GM18526 (cell line): ENCODE results near the gene SLC38A10.
A peak's percentile ranks its signal among the peaks of the same experiment; 100 is the strongest.

ENCODE experiments used
- POLR2A ChIP-seq: IDR thresholded peaks from 3 replicates; pipeline ENCODE4 v1.6.1; 2011; ENCODE audit not compliant: insufficient read length; ENCODE audit errors: extremely low read depth

The SLC38A10 gene

DNA sequence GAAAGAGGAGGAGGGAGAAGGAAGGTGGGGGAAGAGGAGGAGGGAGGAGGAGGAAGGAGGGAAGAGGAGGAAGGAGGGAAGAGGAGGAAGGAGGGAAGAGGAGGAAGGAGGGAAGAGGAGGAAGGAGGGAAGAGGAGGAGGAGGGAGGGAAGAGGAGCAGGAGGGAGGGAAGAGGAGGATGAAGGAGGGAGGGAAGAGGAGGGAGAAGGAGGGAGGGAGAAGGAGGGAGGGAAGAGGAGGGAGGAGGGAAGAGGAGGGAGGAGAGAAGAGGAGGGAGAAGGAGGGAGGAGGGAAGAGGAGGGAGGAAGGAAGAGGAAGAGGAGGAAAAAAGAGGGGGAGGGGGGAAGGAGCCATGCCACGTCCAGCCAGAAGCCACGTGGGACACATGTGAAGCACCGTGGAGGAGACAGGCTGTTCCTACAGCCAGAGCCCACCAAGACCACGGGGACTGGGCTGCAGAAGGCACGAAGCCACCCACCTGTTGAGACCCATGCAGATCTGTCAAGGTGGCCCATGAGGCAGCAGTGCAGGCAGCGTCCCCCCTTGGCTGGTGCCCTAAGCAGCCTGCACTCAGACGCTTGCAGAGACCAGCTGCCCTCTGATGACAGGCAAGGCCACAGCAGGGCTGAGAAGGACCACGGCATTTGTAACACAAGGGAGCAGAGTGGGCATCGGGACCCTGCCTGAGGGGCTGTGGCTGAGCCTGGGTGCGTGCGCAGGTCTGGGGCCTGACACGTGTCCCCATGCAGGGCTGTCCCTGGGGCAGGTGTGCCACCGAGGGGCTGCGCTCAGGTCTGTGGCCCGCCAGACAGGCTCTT lies 45.7 kb downstream of the SLC38A10 start:
- no peak for TF ChIP-seq POLR2A

GRCh38 chr17:81248649-81249048 lies 46.5 kb downstream of the SLC38A10 start:
- TF ChIP-seq POLR2A: no peak

- TF ChIP-seq POLR2A: no peak
Observed at GRCh38 chr17:81247339-81247990, 47.6 kb downstream of the SLC38A10 start.

GRCh38 chr17:81246679-81247338 lies 48.3 kb downstream of the SLC38A10 start:
- TF ChIP-seq POLR2A: no peak

- TF ChIP-seq POLR2A: no peak
Observed at GRCh38 chr17:81246343-81246670, 48.8 kb downstream of the SLC38A10 start.

GRCh38 chr17:81245665-81246342 lies 49.3 kb downstream of the SLC38A10 start:
- TF ChIP-seq POLR2A: no peak

DNA sequence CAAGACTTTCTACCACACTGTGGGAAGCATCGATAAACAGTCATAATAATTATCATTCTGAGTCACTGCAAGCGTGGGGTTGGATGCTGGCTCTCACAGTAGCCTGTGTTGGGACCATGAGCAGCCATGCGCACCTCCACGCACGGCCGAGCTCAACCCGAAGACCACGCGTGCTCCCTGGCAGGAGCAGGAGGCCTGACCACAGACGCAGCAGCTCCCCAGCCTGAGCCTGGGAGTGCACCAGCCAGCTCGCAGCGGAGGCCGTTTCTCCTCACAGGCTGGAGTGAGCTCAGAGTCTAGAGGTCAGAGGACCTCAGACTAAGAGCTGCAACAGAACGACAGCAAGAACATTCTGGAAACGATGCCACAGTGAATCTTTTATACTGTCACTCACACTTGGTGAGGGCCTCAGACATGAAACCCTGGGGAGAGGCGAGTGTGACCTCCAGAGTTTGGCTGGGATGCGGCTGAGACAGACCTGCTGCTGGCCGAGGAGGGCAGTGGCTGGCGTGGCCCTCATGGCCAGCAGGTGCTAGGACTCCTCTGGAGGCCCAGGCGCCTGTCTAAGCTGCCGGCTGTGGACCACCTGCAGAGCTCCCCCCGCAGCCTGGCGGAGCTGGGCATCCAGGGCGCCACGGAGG lies 50.0 kb downstream of the SLC38A10 start:
- TF ChIP-seq POLR2A: peak; percentile 9

DNA sequence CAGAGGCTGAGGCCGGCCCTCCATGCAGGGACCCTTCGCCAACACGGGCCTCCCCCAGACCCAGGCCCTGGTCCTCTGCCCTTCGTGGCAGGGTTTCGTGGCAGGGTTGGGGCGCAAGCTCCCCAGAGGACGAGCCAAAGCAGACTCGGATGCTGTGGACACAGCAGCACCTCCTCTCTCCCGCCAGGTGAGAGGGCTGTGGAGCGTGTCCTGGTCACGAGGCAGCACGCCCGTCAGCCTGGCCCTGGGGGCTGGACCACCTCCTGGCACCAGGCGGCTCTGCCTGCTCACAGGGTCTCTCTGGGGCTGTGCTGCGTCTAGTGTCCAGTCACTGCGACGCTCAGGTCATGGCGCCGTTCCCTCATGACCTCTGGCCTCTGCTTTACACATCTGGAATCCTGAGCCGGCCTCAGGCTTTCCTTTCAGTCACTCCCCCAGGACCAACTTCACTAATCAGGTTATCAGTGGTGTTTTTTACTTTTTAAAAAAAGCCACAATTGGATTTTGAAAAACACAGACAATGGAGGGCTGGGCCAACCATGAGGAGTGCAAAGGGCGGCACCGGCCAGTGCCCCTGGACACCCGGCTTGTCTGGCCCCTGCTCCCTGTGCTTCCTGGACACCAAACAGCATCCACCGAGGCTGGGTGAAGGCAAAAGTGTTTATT lies 50.6 kb downstream of the SLC38A10 start:
- TF ChIP-seq POLR2A: peak; percentile 11

DNA sequence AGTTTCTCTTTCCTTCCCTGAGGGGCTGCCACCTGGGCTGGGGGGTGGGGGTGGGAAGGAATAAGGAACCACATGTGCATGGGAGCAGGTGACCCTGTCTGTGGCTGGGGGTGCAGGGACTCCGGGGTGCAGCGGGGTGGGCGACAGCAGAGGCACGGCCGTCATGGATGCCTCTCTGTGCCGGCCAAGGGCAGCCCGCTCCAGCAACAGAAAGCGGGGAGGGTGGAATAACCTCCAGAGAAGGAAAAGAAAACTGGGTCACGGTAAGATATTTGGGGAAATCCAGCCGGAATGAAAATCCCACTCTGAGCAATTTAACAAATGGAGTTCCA lies 51.8 kb downstream of the SLC38A10 start:
- TF ChIP-seq POLR2A: no peak

DNA sequence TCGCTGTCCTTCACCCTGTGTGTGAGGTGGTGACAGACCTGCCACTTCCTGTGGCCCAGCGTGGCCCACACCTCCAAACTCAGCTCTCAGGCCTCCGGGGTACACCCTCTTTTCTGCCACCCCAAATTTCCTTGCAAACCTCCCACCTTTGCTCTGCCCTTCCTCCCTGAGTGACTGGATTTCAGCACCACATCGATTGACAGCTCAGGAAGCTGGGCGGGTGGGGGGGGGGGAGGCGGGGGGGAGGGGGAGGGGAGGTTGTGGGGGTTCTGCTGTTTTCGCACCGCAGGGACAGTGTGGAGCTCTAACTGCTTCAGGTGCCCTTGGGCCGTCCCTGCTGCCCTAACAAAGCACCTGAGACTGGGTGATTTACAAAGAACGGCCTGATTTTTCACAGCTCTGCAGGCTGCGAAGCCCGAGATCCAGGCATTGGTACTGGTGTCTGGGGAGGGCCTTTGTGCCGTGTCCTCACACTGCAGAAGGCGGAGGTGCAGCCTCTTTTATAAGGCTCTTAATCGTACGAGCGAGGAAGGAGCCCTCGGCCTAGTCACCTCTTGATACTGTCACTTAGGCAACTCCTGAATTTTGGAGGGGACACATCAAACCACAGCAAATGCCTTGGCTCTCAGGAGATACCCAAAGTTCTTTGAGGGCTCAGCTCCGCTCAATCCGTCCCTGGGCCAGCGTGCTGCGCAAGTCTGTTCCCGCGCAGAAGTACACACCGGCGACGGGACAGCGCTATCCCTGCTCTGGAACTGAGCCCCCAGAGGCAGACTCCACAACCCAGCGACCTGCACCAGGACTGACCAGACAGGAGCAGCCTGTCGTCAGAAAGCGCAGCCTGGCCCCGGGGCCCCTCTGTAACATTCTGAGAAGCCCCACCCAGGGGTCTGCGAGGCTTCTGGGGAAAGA lies 52.4 kb downstream of the SLC38A10 start:
- TF ChIP-seq POLR2A: no peak

DNA sequence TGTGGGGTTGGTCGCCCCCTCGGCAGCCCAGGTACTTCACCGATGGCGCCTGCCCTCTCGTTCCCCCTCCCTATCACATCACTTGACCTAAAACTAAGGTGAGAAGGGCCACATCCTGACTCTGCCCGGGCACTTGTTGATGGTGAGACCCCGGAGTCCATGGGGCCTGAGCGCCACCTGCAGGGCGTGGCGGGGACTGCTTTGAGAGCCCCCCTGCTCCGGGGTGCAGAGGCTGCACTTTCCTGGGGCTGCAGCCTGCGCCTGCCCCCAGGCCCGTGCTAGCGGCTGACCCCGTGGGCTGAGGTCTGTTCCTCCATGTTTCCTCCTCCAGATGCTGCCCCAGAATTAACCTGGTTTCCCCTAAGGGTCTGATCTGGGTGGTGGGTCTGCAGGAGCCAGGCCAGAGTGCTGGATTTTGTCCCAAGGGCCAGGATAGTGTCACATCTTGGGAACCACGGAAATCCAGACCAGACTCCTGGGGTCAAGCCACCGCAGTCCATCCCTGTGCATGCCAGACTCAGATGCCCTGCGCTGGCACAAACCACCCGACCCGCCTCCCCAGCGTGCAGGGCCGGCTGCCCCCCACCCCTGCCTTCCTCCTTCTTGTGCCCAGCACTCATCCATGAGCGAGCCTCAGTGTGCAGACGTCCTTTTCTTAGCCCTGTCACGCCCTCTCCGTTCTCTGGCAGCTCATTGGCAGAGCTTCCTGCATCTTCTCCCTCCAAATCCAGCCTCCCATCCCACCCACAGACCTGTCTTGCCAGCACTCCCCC lies 53.3 kb downstream of the SLC38A10 start:
- TF ChIP-seq POLR2A: no peak

DNA sequence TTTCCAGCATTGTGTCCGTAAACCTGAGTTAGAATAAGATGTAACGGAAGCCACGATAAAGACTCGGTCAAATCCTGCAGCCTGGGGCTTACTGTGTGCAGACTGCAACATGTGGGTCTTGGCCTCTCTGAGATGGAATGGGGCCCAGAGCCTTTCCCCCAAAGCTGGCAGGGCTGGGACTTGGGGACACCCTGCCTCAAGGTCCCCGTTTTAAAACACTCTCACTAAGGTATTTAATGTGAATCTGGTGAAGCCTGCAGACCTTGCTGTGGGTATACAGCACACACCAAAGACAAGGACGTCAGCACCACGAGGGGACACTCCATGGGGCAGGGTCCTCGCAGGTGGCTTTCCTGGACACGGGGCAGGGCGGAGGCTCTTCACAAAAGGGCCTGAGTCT lies 53.9 kb downstream of the SLC38A10 start:
- no peak for TF ChIP-seq POLR2A

DNA sequence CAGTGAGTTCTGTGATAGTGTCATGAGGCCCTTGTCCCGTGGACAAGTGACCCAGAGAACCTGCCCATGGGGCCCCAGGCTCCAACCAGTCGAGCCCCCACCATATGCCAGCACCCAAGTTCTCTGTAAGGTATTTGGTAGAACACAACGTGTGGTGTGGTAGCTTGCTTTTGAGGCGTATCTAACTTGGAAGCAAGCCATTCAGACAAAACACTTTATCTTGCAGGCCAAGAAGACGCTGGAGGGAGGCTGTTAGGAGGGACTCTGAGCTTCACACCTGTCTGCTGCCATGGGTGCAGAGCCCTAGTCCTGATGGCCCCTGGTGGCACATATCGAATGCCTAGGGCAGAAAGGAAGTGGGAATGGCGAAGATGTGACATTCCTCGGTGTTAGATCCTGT lies 54.3 kb downstream of the SLC38A10 start:
- no peak for TF ChIP-seq POLR2A
